ENCODE results near the gene DNAJB14.

DNA sequence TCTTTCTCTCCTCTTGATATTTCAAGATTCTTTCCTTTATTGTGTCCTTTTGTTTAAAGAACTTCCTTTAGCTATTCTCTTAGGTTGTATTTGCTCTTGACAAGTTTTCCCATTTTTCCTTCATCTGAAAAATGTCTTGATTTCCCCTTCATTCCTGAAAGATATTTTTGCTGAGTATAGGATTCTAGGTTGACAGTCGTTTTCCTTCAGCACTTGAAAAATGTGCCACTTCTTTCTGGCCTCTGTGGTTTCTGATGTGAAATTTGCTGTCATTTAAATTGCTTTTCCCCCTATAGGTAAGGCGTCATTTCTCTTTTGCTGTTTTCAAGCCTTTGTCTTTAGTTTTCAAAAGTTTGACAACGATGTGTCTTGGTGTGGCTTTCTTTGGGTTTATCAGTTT, 28.8 kb downstream of the DNAJB14 start:
- no peak for TF ChIP-seq POLR2A (IDR thresholded peaks at IDR 0.05; ENCODE audit: low read depth, low read length)
- TF ChIP-seq, protein P1, sequence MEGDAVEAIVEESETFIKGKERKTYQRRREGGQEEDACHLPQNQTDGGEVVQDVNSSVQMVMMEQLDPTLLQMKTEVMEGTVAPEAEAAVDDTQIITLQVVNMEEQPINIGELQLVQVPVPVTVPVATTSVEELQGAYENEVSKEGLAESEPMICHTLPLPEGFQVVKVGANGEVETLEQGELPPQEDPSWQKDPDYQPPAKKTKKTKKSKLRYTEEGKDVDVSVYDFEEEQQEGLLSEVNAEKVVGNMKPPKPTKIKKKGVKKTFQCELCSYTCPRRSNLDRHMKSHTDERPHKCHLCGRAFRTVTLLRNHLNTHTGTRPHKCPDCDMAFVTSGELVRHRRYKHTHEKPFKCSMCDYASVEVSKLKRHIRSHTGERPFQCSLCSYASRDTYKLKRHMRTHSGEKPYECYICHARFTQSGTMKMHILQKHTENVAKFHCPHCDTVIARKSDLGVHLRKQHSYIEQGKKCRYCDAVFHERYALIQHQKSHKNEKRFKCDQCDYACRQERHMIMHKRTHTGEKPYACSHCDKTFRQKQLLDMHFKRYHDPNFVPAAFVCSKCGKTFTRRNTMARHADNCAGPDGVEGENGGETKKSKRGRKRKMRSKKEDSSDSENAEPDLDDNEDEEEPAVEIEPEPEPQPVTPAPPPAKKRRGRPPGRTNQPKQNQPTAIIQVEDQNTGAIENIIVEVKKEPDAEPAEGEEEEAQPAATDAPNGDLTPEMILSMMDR (IDR thresholded peaks at IDR 0.05; ENCODE audit: extremely low read depth in 1 of 2, insufficient read depth in 1 of 2, low read depth in 1 of 2, low read length in 2 of 2): no peak
- no peak for TF ChIP-seq JUN (IDR thresholded peaks at IDR 0.05; ENCODE audit: borderline replicate concordance, insufficient read depth, insufficient read length, low read depth)

Measured in endothelial cell of umbilical vein (primary cell).